GM18519 (cell line): ENCODE measurements around the gene TCL1B.

Experiments used
- ATAC-seq: cut with Tn5 transposase; IDR thresholded peaks from one replicate; pipeline ENCODE4 v1.9.1; 2021; ENCODE audit warnings: mild to moderate bottlenecking, moderate library complexity; ENCODE audit not compliant: unreplicated experiment, low FRiP score

The TCL1B gene, protein sequence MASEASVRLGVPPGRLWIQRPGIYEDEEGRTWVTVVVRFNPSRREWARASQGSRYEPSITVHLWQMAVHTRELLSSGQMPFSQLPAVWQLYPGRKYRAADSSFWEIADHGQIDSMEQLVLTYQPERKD

DNA sequence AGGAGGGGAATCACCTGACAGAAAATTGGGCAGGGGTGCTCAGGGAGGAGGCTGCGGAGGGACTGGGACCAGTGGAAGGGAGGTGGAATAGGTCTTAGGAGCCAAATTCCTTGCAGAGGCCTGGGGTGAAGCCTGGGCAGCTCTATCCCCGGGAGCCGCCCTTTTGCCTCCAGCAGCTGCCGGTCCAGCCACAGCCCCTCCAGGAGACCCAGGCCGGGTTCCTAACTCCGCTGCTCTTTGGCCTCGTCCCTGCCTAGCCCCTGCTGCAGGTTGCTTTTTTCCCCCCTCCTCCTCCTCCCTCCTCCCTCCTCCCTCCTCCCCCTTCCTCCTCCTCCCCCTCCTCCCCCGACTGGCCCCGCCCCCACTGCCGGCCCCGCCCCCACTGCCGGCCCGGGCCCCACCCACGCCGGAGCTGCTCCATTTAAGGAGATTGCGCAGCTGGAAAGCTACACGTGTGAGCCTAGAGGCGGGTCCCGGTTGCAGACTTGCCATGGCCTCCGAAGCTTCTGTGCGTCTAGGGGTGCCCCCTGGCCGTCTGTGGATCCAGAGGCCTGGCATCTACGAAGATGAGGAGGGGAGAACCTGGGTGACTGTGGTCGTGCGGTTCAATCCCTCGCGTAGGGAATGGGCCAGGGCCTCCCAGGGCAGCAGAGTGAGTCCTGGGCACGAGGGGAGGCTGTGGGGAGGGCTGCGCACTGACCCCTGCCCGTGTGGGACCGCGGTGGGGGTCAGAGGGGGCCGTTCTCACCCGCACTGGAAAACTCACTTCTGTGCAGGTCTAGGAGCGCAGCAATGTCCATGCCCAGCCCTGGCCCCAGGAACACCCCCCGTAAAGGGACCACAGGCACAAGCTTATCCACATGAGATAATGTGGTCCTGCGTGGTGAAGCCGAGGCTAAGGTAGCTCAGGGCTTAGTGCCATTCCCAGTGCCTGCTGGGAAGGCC lies at the start of gene TCL1B:
TCL1B (plus strand) TSS at position 449 of the 945 bp plus-strand sequence; CDS start at position 491, 42 bp downstream.
- no peak for ATAC-seq

DNA sequence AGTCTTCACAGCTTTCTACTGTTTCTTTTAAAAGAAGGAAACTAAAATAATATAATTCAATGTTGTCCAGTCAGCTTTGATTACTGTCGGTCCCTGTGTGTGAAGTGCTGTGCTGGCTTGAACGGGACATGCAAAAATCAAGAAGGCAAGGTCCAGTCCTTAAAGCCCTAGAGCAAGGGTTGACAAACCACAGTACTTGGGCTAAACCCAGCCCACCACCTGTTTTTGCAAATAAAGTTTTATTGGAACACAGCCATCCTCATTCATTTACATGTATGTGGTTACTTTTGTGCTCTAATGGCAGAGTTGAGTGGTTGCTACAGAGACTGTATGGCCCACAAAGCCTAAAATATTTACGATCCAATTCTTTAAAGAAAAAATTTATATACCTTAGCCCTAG lies 41.2 kb upstream of the TCL1B start:
- no peak for ATAC-seq

DNA sequence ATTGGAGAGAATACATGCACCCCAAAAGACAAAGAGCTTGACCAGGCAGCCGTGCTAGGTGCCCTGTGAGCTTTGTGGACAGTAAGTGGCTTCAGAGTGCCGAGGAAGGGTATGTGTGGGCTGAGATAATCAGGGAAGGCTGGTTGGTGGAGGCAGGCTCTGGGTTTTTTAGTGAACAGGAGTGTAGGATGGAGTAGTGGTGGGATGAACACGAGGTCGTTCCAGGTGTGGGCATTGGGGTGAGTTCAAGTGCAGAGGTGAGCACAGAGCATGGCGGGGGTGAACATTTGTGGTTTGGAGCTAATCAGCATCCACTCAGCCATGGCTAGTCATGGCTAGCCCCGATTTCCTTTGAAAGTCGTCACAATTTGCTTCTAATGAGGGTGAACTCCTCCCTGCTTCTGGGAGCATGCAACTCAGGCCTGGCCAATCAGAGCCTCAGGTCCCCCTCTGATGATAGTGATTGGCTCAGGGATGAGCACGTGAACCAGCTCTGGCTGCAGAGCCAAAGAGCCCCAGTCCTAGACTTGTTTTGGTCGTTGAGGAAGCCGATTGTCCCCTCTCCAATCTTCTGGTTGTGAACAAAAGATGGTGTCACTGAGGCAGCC lies 40.7 kb upstream of the TCL1B start:
- no peak for ATAC-seq

DNA sequence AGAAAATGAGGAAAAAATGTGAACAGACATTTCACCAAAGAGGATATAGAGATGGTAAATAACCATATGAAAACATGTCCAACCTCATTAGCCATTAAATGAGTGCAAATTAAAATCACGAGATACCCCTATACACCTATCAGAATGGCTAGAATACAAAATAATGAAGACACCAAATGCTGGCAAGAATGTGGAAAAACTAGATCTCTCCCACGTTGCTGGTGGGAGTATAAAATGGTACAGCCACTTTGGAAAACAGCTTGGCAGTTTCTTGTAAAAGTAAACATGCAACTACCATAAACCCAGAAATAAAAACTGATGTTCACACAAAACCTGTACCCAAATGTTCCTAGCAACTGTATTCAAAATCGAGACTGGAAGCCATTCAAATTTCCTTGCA lies 38.3 kb upstream of the TCL1B start:
- no peak for ATAC-seq

DNA sequence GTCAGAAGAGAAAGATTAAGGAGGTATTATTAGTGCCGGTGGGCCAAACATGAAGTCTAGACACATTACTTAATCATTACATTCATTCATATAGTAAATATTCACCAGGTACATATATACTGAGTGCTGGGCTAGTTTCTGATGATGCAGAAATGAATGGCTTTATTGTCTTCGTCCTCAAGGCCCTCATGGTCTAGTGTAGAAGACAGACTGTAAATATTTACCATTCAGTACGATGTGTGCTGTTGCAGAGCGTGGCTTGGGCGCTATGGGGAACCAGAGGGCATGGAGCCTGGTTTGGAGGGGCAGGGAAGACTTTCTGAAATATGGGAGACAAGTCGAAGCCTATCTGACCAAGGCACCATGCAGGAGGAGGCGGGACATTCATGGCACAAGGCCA lies 37.0 kb upstream of the TCL1B start:
- ATAC-seq, result no peak

DNA sequence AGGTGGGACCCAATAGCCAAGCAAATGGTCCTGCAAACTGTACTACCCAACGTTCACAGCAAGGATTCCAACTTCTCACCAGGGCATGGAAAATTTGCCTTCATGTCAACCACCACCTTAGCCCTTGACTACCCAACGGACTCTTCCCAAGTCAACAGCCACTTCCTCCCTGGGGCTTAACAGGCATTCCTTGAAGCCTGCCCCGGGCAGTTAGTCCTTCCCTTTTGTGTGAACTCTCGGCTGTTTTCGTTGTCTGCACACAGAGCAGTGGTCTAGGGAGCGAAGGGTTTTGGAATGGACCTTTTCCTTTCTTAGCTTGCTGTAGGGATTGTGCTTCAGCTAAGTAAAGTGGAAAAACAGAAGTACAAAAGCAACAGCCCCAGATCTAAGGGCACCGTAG lies 35.2 kb upstream of the TCL1B start:
- no peak for ATAC-seq

DNA sequence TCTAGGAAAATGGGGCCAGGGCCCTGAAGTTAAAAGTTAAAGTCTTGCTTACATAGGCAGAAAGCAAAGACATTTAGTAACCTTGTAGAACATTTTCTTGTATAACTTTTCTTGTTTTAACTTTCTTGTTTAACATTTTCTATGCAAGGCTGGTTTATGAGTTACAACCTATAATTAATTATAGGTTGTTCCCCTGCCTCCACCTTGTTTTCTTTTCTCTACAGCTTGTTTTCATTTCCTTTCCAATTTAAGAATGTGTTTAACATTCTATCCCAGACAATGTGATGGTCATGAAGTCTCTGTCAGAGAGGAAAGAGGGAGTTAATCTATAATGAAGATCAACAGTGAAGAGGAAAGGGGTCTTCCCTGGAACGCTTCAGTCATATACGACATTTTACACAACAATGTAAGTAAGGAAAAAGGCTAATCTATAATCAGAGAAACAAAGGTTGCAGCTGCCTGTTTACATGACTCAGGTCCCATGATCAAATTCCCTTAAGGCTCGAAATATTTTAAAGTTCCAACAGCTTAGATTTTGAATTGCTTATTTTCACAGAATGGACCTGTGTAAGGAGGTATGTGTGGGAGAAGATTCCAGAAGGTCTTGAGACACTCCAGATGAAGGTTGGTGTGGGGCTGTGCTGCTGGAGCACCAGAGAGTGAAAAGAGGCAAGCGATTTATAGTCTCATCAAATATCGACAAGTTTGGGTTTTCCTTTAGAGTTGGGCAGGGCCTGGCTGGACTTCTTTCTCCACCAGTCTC lies 34.2 kb upstream of the TCL1B start:
- no peak for ATAC-seq

DNA sequence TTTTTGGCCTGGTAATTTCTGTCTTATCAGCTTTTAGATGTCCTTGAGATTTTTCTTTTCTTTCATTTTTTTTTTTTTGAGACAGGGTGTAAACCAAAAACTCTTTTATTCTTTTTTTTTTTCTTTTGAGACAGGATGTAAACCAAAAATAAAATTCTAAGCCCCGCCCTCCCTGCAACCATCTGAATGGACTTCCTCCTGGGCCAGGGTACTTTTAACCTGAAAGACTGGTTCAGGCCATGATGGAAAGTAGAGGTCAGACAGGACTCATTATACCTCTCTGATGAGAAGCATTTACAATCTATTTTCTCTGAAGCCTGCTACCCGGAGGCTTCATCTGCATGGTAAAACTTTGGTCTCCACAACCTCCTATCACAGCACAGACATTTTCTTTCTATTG lies 33.5 kb upstream of the TCL1B start:
- no peak for ATAC-seq

DNA sequence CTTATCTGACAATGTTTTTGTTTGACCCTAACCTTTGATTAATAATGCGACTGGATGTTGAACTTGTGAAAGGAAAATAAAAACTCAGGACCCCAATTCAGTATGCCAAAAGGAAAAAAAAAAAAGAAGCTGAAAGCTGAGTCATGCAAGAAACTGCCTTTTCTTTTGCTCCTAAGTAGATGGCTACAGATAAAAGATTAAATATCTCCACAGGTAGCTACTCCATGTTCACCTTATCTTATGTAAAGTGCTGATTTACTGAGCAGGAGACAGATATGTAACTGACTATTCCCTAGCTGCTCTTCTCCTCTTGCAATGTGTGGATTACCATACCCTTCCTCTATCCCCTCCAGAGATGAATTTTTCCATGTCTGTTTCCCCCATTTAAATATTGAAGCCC lies 30.8 kb upstream of the TCL1B start:
- no peak for ATAC-seq

DNA sequence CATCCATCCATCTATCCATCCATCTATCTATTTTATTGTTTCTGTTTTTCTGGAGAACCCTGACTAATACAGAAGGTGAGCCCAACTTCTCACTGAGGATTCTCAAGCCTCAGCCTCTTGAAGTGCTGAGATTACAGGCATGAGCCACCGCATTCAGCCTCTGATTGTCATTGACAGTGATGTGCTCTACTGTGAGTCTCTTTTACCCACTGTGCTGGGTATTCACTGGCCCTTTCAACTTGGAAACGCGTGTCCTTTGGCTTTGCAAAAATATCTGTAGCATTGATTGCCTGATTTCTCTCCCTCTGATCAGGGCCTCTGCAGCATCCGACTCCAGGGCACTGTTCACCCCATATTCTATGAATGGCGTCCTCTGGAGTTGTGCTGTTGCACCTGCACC lies 29.6 kb upstream of the TCL1B start:
- no peak for ATAC-seq

DNA sequence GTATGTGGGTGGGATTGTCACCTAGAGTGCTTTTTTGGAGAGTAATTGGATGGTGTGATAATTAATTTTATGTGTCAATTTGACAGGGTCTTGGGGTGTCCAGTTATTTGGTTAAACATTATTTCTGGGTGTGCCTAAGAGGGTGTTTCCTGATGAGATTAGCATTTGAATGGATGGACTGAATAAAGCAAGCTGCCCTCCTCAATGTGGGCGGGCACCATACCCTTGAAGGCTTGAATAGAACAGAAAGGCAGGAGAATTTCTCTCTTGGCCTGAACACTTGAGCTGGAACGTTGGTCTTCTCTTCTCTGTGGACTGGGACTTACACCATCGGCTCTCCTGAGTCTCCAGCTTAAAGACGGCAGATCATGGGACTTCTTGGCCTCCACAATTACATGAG lies 28.8 kb upstream of the TCL1B start:
- ATAC-seq, result no peak

DNA sequence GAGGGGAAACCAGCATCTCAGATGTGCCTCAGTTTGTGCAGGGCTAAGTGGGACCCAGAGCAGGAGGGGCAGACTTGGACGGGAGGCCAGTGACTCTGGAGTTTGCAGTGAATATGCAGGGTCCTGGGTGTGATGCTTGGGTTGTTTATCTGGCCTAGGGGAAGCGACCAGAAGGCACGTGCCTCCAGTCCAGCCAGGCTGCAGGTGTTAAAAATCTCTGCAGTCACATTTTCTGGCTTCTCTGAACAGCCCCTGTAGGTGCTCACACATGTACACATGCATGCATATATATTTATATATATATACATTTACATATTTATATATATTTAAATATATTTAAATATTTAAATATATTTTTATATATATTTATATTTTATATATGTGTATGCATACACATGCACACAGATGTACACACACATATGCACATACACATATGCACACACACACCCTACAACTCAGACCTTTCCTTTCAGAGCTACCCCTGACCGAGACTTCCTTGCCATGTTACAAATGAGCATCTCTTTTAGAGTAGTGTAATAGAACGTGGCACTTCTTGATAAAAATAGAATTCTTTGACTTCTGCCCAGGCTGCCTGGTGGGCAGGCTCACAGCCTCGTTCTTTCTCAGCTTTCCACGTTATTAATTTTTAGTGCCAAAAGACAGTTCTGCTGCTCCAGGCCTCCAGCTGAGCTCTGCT lies 26.8 kb upstream of the TCL1B start:
- ATAC-seq, result no peak

DNA sequence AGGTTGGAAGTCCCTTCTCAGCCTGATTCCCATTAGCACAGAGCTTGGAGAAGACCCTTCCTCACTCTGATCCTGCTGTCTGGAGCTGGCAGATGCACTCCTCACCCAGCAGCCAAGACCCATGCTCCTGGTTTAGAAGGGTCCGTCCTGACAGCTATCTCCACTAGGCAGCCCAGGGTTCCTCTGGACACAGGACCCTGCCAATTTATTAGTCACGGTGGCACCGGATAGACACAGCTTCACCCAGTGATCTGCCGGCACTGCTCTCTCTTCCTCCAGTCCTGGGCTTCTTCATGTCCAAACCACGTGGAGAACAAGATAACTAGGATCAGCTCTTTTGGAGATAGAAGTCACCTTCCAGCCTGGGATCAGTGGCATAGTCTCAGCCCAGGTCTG lies 26.2 kb upstream of the TCL1B start:
- ATAC-seq, result no peak

DNA sequence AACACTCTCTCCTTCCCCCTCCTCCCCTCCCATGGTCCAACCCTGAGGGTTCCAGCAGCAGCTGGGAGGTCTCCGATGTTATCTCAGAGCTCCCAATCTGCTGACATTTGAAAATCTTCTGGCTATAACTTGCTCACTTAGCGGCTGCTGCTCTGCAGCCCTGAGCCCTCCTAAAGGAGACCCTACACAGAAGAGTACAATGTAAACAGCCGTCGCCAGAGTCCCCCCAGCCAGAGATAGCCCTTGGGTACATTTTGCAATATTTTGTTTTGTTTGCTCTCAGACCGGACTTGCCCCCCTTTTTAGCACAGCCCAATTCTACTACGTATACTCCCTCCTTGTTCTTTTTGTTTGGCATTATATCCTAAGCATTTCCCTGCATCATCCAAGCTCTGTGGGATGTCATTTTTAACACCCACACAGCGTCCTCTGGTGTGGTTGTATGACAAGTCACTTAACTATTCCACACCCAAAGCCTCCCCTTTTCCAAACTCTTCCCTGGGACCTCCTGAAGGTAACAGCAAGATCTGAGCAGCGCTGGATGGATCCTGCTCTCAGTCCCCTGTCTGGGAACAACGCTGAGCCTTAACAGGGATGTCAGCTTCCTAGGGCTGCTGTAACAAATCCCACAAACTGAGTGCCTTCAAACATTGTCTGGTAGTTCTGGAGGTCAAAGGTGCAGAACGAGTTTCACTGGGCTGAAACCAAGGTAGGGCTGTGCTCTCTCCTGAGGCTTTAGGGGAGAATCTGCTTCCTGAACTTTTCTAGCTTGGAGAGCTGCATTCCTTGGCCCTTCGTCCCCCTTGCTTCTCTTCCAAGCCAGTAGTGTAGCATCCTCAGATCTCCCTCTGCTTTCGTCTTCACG lies 25.3 kb upstream of the TCL1B start:
- ATAC-seq, result no peak

DNA sequence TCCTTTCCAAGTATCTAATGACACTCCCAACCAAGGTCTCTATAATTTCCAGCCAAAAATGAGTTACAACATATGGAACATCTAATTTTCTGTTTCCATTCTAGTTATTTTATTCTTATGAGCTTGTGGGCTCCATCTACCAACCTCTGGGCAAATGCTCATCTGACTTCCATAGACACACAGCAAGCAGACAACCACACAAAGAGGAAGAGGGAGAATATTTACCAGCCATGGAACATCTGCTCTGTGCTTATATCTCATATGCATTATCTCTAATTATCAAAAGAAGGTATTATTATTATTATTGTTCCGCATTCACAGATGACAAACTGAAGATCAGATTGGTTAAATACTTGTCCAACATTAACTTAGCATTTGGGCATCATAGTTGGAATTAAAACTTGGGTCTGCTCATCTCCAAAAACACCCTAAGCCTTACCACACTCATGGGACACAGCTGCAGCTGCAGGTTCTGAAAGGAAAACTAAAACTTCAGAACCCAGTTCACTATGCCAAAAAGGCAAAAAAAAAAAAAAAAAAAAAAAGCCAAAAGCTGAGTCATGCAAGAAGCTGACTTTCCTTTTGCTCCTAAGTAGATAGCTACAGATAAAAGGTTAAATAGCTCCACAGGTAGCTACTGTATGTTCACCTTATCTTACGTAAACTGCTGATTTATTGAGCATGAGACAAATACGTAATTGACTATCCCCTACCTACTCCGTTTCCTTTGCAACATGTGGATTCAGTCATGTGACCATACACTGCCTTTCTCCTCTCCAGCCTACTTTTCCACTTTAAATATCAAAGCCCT lies 23.6 kb upstream of the TCL1B start:
- ATAC-seq, result peak; percentile 36

DNA sequence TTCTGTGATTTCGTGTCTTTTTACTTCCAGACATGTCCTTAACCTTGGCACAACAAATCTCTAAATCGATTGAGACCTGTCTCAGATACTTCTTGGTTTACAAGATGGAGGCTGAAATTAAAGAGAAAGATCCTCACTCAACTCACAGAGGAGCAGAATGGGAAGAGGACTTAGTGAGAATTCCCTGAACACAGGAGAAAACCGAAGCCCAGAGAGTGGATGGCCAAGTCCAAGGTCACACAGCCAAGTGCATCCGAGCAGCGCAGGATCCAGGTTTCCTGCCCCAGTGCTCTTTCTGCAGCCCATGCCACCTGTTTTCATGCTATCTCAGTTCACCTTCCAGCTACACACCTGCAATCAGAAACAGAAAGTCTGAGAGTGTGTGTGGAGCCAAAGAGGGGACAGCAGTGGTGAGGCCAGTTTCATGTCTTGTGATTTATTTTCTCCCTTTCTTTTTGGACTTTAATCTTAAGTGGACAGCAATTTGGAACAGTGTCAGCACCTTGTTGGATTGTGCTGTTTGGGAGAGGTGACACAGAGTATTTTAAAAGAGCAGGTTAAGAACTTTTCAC lies 22.9 kb upstream of the TCL1B start:
- ATAC-seq, result no peak

DNA sequence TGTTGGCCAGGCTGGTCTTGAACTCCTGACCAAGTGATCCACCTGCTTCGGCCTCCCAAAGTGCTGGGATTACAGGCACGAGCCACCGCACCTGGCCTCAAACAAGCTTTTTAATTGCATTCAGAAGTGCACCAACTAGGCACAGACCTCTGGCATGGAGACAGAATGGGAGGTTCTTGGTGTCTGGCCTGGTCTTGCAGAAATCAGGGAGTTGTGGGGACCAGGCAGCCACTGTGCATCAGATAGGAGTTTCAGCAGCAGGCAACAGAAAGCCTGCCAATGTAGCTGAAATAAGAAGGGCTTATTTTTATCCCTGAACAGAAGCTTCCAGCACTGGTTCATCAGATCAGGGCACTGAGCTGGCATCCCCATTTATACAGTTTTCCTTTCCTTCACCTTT lies 22.2 kb upstream of the TCL1B start:
- no peak for ATAC-seq

DNA sequence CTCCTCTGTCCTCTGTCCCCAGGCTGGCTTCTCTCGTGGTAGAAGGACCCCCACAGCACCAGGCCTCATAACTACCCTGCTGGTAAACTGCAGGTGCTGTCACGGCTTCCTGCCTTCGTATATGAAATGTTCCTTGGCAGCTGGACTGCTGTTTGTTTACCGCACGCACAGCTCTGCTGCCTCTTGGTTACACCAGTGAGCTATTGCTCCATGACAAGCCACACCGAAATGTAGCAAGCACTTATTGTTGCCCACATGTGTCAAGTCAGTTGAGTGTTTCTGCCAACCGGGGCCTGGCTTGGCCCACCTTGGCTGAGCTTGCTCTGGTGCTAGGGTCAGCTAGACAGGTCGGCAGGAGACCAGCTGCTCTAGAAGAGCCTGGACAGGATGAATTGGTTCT lies 21.7 kb upstream of the TCL1B start:
- ATAC-seq, result no peak
